ENCODE measurements around the gene ZNF668.

Gene ZNF668

DNA sequence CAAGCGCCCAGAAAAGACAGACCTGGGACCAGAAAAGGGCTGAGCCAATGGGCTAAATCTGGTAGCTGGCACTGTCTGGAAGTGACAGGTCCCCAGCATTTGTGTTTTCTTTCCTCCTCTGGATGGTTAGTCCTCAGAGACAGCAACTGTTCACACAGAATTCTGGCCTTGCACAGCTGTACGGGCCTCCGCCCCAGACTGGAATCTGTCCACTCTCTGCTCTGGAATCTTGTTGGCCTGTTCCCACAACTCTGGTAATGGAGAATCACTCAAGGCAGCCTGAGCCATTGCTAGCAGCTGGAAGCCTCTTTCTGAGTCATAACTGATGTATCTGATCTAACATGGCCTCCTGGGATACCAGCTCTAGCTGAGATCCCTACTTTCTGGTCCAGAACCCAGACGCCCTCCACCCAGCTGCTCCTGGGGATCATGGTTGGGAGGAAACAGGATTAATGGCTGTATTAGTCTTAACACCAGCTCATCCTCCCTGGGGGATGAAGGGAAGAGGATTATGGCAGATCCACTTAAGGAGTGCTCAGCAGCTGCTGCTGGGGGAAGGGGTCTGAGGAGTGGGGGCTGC, 9.1 kb downstream of the ZNF668 start:
- no peak overlapping the region for H3K4me3 ChIP-seq (ENCODE audit: low read depth, low read length)
- DNase-seq (ENCODE audit: low read depth) = no peak
- TF ChIP-seq, protein P1, sequence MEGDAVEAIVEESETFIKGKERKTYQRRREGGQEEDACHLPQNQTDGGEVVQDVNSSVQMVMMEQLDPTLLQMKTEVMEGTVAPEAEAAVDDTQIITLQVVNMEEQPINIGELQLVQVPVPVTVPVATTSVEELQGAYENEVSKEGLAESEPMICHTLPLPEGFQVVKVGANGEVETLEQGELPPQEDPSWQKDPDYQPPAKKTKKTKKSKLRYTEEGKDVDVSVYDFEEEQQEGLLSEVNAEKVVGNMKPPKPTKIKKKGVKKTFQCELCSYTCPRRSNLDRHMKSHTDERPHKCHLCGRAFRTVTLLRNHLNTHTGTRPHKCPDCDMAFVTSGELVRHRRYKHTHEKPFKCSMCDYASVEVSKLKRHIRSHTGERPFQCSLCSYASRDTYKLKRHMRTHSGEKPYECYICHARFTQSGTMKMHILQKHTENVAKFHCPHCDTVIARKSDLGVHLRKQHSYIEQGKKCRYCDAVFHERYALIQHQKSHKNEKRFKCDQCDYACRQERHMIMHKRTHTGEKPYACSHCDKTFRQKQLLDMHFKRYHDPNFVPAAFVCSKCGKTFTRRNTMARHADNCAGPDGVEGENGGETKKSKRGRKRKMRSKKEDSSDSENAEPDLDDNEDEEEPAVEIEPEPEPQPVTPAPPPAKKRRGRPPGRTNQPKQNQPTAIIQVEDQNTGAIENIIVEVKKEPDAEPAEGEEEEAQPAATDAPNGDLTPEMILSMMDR (IDR thresholded peaks at IDR 0.05; ENCODE audit: control insufficient read depth, extremely low read depth, insufficient read depth) = no peak

GRCh38 chr16:31063843-31064611, 10.0 kb downstream of the ZNF668 start:
- TF ChIP-seq, protein P1 (IDR thresholded peaks at IDR 0.05; ENCODE audit: control insufficient read depth, extremely low read depth, insufficient read depth) = no peak
- H3K4me3 ChIP-seq (ENCODE audit: low read depth, low read length) = no peak overlapping the region
- no peak for DNase-seq (ENCODE audit: low read depth)

GRCh38 chr16:31063495-31063842, 10.6 kb downstream of the ZNF668 start:
- no peak for DNase-seq (ENCODE audit: low read depth)
- TF ChIP-seq, protein P1 (IDR thresholded peaks at IDR 0.05; ENCODE audit: control insufficient read depth, extremely low read depth, insufficient read depth) = no peak
- no peak overlapping the region for H3K4me3 ChIP-seq (ENCODE audit: low read depth, low read length)

GRCh38 chr16:31061813-31062440, 12.1 kb downstream of the ZNF668 start:
- TF ChIP-seq, protein P1 (IDR thresholded peaks at IDR 0.05; ENCODE audit: control insufficient read depth, extremely low read depth, insufficient read depth) = no peak
- no peak for DNase-seq (ENCODE audit: low read depth)
- H3K4me3 ChIP-seq (ENCODE audit: low read depth, low read length) = no peak overlapping the region

GRCh38 chr16:31061126-31061812, 12.8 kb downstream of the ZNF668 start:
- no peak overlapping the region for H3K4me3 ChIP-seq (ENCODE audit: low read depth, low read length)
- no peak for DNase-seq (ENCODE audit: low read depth)
- TF ChIP-seq, protein P1 (IDR thresholded peaks at IDR 0.05; ENCODE audit: control insufficient read depth, extremely low read depth, insufficient read depth) = no peak

DNA sequence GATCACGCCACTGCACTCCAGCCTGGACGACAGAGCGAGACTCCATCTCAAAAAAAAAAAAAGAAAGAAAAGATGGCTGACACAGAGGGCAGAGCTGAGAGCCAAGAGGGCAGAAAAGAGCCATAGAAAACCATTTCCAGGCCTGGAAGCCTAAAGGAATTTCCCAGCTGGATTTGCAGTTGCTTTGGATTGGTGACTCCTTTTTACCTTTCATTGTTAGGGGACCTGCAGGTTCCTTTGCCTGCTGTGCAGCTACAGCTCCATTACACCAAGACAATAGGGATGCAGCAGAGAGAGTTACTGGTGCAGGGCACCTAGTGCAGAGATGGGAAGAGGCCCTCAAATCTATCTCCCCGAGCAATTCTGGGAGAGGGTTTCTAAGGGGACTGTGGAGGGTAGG, 18.4 kb downstream of the ZNF668 start:
- no peak overlapping the region for H3K4me3 ChIP-seq (ENCODE audit: low read depth, low read length)
- TF ChIP-seq, protein P1 (IDR thresholded peaks at IDR 0.05; ENCODE audit: control insufficient read depth, extremely low read depth, insufficient read depth) = no peak
- DNase-seq (ENCODE audit: low read depth) = no peak
